ENCODE measurements around the gene NUB1.

GRCh38 chr7:151307536-151307935 is 34.1 kb upstream of the NUB1 start:
- no peak for TF ChIP-seq POLR2A (IDR thresholded peaks at IDR 0.05; ENCODE audit: low read depth)
- no peak for TF ChIP-seq CTCF (IDR thresholded peaks at IDR 0.05)
- no peak for TF ChIP-seq POLR2AphosphoS5 (IDR thresholded peaks at IDR 0.05)
- TF ChIP-seq EP300 (IDR thresholded peaks at IDR 0.05), result no peak
